Smooth muscle cell of the brain vasculature (primary cell): ENCODE measurements around the gene STX18.
"Not testable (repeated sequence)": the region's sequence is repeated elsewhere in the genome, so short reads cannot be mapped to it uniquely, and the experiment has no call there.

Experiments
- DNase-seq: peaks from one replicate; pipeline ENCODE4 v3.0.0-alpha.2; 2012; ENCODE audit warnings: low read depth, low spot score

STX18 gene

DNA sequence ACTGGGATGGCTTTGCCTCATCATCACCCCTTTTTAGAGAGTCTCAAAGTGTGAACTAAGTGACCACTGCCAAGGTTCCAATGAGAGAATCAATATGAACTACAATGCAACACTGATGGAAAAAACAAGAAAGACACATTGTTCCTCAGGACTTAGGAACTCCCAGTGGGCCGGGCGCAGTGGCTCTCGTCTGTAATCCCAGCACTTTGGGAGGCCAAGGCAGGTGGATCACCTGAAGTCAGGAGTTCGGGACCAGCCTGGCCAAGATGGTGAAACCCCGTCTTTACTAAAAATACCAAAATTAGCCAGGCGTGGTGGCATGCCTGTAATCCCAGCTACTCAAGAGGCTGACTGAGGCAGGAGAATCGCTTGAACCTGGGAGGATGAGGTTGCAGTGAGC lies 119.7 kb downstream of the STX18 start:
- not testable (repeated sequence) for DNase-seq

- no peak for DNase-seq
These were observed 120.5 kb downstream of the STX18 start for GRCh38 chr4:4421356-4421755.

DNA sequence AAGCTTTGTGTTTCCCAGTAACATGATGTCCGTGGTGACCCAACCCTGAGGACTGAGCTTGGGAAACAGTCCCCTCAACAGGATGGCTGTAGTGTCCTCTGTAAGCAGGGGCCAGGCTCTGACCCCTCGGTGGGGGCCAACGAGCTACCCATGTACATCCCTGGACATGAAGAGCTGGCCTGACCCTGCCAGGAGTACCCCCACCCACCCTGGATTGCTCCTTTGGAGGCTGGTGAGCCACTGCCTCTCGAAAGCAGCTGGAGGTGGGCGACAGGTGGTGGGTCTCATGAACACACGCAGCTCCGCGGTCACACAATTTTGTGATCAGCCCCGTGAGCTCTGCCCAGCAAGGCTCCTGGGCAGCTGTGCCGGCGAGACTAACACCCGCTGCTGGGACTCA lies 121.4 kb downstream of the STX18 start:
- DNase-seq, result no peak

- no peak for DNase-seq
These were observed 122.0 kb downstream of the STX18 start for GRCh38 chr4:4419896-4420295.

DNA sequence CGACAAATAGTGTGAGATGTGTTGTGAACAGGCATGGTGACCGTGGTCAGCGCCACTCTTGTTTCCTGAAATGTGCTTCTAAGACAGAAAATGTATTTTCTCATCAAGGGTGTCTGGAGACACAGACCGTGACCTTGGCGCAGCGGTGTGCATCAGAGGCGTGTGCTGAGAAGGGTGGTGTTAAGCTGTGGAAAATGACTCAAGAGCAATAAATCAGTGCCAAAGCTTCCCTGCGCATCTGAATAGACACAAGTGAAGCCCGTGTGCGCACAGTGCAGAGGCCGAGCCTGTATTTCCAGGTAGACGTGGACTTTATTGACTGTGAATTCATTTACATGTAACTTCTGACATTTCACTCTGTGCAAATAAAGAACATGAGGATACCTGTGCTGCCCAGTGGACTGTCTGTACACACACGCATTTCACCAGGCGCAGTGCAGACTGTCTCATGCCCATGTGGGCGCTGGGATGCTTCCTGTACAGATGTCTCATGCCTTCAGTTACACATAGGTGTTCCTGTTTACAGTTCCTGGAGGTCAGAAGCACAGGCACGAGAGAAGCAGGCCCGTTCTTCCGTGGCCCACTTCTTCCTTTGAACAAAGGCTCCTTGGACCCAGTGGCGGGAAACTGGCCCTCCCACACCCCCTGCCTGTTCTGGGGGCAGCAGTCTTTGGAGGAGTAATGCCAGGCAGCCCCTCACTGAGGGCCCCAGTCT lies 123.0 kb downstream of the STX18 start:
- no peak for DNase-seq

DNA sequence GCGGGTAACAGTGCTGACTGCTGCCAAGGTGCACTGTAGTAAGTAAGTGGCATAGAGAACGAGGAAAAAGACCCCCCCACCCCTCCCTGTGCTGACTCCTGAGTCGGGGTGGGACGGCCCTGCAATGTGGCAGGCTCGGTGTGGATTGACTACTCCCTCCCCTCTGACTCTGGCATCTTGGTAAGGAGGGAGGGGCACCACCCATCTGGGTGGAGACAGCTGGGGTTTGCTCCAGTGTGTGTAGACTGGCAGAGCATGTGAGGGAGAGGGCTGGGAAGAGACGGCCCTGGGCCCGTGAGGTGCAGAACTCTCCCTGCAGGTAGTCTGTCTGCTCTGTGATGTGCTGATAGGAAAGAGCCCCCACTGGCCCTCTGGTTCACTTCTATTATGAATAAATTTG lies 124.0 kb downstream of the STX18 start:
- DNase-seq, result no peak

DNA sequence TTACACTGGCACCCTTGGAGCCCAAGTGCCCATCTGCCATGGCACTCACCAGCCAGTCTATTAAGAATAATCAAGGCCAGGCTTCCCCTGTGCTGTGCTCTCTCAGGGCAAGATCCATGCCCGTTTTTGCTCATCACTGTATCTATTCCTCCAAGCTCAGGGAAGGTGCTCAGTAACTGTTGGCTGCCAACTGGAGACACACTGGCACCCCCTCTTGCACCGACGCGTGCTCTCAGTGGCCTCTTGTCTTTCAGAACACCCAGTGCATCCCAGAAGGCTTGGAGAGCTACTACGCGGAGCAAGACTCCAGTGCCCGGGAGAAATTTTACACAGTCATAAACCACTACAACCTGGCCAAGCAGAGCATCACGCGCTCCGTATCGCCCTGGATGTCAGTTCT lies 124.9 kb downstream of the STX18 start:
- no peak for DNase-seq

- DNase-seq, result no peak
These were observed 125.7 kb downstream of the STX18 start for GRCh38 chr4:4415806-4416805.

DNA sequence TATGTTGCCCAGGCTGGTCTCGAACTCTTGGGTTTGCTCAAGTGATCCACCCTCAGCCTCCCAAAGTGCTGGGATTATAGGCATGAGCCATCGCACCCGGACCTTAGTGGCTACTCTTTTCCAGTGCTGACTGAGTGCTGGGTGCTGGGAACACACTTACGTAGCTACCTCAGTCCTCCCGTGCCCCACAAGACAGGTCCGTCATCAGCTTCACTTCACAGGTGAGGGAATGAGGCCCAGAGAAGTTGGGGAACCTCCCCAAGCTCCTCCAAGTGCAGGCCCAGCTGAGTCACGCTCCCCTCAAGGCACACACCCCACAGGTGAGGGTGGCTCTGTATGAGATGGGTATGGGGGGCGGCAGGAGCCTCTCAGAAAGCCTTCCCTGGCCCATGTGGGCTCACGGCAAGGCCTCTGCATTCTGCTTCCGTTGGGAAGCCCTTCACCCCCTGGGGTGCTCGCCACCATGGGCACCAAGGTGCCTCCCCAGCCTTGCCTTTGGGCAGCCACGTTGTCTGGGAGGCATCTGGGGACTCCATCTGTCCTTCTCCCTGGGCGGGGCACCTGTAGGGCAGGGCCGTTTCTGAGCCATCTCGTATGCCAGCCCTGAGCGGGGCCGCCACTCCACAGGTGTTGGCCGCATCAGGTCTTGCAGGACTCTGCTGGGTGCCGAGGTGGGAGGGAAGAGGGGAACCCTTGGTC lies 126.6 kb downstream of the STX18 start:
- DNase-seq, result no peak

- no peak for DNase-seq
These were observed 128.0 kb downstream of the STX18 start for GRCh38 chr4:4413806-4414205.

- DNase-seq, result no peak
These were observed 128.5 kb downstream of the STX18 start for GRCh38 chr4:4413373-4413725.

DNA sequence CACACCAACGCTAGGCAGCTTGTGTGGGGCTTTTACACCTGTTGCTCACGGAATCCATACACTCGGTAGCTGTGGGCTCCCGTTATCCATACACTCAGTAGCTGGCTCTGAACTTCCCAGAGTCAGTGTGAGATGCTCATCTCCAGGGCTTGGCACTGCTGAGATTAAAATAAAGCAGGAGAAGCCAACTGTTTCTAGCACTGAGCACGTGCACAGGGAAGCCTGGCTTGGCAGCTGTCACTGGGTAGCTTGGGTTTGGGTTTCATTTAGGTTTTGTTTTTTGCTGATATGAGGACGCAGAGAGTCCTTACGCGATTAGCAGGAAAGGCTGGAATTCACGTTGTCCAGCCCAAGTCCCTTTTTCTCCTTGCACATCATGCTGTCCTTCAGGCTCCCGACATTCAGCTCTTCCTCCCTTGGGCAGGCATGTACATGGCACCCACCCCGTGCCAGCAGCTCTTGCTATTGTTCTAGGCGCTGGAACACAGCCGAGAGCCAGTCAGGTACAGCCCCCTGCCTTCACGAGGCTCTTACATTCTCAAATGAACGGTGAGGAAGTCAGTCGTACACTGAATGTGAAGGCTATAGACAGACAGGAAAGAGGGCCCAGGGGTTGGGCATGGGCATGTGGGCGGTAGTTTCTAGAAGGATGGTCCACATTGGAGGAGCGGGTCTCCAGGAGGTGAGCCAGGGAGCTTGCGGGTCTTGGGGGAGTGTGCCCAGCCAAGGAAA lies 129.0 kb downstream of the STX18 start:
- DNase-seq, result no peak

DNA sequence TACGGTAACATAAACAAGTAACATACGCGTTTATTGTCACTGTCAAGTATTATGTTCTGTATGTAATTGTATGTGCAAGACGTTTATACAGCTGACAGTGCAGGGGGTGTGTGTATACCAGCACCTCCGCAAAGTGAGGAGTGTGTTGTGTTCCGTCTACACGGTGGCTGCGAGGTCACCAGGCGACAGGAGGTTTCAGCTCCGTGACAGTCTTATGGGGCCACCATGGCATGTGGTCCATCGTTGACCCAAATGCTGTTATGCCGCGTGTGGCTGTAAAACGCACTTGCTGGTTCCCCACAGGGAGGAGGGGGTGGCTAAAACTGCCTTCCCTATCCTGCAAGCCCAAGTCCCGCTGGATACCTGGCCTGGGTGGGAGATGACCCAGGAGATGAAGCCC lies 129.9 kb downstream of the STX18 start:
- DNase-seq, result no peak

DNA sequence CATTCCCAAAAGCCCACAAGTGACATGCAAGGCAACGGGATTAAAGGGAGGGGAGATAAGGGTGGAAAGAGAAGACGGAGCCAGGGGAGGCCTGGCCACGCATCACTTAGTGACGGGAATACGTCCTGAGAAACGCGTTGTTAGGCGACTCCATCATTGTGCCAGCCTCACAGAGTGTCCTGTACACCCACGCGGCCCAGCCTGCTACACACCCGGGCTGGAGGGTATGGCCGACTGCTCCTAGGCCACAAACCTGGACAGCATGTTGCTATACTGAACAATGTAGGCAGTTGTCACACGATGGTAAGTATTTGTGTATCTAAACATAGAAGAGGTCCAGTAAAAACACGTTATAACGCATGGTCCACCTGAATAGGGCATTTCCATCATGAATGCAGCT lies 131.6 kb downstream of the STX18 start:
- DNase-seq, result no peak

DNA sequence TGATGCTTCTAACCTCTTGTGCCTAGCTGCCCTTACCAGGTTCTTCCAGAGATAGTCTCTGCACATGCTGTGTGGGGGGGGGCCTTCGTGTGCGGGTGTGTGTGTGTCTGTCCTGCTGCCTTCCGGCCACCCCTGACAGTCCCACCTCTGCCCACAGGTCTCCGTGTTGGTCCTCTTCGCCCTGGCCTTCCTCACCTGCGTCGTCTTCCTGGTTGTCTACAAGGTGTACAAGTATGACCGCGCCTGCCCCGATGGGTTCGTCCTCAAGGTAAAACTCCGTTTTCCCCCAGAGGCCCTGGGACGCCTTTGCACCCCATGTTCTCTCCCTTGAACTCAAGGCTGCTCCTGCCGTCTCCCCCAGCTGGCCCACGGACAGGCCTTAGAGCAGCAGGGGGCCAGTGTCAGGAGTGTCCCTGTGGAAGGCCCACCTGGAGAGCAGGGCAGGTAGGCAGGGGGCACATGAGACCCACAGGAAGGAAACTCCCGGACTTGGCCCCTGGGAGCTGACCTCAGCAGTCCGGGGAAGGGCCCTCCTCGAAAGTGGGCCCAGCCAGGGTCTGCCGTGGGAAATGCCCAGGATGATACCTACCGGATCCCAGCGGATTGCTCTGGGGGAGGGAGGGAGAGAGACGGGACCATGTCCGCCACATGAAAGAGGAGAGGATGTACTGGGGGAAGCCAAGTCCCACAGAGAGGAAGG lies 132.3 kb downstream of the STX18 start:
- no peak for DNase-seq

DNA sequence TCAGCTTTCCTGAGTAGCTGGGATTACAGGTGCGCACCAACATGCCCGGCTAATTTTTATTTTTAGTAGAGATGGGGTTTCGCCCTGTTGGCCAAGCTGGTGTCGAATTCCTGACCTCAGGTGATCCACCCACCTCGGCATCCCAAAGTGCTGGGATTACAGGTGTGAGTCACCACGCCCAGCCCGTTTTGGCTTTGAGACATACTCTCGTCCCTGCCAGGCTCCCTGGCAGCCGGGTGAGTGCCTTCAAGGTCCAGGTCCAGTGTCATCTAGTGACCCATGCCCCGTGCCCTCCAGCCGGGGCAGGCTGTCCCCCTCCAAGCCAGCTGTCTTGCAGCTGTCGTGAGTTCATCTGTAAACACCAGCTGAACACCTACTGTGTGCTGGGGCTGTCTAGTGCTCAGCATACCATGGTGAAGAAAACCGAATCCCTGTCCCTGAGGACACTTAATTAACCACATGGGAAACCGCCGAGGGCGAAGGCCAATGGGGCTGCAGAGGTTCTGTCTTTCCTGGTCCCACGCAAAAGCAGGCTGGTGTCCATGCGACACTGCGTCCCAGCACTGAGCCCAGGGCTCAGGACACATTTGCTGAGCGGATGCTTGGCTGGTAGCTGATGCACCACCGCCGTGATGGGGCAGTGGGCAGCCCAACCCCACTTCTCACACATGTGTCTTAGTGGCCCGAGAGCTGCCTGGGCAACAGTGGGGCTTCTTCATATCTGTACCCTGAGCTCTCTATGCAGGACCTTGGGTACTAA lies 133.1 kb downstream of the STX18 start:
- no peak for DNase-seq

DNA sequence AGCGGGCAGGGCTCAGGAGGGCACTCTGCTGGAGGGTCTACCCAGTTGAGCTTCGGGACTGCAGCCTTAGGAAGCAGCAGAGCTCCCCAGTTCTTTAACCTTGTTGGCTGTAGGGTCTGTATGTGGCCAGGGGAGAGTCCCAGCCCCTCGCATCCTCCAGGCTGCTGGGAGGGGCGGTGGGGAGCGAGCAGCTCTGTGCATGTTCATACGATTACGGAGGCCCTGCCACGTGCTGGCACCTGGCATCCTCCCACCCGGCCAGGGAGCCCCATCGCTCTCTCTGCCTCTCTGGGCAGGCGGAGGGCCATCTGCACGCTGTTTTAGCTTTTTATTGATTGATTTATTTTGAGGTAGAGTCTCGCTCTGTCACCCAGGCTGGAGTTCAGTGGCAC lies 133.7 kb downstream of the STX18 start:
- DNase-seq, result no peak

DNA sequence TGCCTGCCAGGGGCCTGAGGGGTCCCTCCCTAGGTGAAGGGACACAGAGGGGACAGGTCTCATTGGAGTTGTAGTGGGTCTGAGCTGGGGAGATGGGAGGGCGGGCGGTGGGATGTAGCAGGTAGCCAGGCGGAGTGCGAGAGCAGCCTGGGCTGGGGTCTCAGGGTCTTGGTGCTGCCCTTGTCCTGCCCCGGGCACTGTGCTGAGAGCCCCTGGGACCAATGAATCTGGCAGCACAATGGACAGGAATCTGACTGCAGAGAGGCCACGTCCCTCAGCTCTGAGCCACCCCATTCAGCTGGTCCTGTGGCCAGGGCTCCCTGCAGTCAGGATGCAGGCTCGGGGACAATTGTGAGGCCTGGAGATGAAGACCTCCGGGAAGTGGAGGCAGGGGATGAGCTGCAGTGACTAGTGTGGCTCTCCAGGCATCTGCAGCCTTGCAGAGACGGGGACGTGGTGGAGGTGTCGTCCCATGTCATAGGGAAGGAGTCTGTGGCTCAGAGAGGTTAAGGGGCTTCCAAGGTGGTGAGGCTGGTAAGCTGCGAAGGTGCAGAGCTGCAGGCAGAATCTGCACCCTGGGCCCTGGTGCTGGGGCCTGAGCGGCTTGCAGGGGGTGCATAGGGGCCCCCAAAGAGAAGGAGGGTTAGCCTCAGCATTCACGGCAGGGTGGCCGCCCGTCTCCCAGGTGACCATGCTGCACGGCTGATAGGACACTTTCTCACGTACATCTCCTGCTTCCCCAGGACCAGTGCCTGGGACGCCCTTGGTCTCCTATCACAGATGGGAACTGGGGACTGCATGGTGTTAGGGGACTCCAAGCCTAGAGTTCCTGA lies 134.3 kb downstream of the STX18 start:
- DNase-seq, result no peak
